GM12872 (cell line): ENCODE data around the gene CPT1C.
A peak's percentile ranks its signal among the peaks of the same experiment; 100 is the strongest.

Source experiments
- CTCF ChIP-seq: IDR thresholded peaks from 3 replicates; pipeline ENCODE4 v1.5.1; 2011; ENCODE audit warnings: low read depth, mild to moderate bottlenecking, low read length, moderate library complexity; ENCODE audit not compliant: insufficient read depth

Gene CPT1C

GRCh38 chr19:49676136-49676783 lies 14.7 kb upstream of the CPT1C start:
- TF ChIP-seq CTCF: no peak

- TF ChIP-seq CTCF: no peak
These were observed 14.1 kb upstream of the CPT1C start for GRCh38 chr19:49676784-49677230.

- no peak for TF ChIP-seq CTCF
These were observed 13.6 kb upstream of the CPT1C start, which contains the start of gene PRMT1 for GRCh38 chr19:49677231-49677900. PRMT1 (plus strand) TSS chr19:49677271; CDS start chr19:49677281, 10 bp downstream.

- TF ChIP-seq CTCF: peak; percentile 74
These were observed 12.8 kb upstream of the CPT1C start for GRCh38 chr19:49677901-49678674.

- no peak for TF ChIP-seq CTCF
These were observed 11.7 kb upstream of the CPT1C start for GRCh38 chr19:49678985-49679770.

- 0 out of 3 replicates have a peak, but pooled peaks have one; percentile 2 for TF ChIP-seq CTCF
These were observed 11.0 kb upstream of the CPT1C start for GRCh38 chr19:49679771-49680413.
